ENCODE results near the gene GRIFIN. TPM values are rescaled to one million over a fixed set of nuclear protein-coding genes. Genes with fewer than 3 reads are reported as not detected.

GRIFIN gene
- total and polyA plus RNA-seq, 8 donors = not detected

DNA sequence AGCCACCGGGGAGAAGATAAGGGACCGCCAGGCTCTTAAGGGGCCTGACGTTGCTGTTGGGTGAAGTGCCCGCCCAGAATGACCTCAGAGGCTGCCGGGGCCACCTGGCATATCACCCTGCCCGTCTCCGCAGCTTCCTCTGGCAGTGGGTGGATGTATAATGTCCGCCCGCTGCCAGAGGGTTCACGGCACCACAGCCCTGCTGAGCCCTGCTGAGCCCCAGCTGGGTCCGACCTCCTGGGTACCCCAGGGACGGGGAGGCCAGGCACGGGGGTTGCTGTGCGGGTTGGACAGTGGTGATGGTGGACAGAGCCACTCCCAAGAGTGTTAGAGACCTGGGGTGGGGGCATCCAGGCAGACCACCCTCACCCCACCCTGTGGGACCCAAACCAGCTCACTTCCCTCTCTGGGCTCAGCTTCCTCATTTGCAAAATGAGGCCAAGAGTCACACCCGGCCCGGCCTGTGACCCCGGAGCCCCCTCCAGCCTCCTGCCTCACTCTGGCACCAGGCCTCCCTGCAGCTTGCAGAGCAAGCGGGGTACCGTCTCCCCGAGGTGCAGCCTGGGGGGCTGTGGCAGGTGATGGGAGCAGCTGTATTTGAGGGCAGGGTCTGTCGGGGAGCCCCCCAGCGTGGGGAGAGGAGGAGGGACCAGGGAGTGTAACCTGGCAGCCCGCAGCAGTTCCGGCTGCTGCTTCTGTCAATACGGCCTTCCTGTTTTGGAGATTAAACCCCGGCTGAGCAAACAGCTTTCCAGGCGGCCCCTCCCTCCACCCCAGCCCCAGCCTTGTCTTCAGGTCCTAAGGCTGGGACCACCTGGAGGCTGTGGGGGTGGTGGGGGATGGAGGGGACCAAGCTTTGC lies 34.9 kb upstream of the GRIFIN start:
- Histone ChIP-seq H3K4me3 (no peak overlapping the region), H3K27ac (peak overlapping the region in 2 of 4 donors; percentile 5 to 28), H3K9me3 (no peaks in the 10 kb centered on the region), H3K36me3 (no peaks in the 10 kb centered on the region), H3K27me3 (no peaks in the 10 kb centered on the region), H3K4me1 (peaks cover 4 to 13% (median 6%) of the 10 kb centered on the region in 3 donors)
- ATAC-seq (peak; percentile 65 to 77 (median 71)), FAIRE-seq (no peak), DNase-seq (peak in 1 of 6 donors; percentile 39)
- TF ChIP-seq, protein P1, sequence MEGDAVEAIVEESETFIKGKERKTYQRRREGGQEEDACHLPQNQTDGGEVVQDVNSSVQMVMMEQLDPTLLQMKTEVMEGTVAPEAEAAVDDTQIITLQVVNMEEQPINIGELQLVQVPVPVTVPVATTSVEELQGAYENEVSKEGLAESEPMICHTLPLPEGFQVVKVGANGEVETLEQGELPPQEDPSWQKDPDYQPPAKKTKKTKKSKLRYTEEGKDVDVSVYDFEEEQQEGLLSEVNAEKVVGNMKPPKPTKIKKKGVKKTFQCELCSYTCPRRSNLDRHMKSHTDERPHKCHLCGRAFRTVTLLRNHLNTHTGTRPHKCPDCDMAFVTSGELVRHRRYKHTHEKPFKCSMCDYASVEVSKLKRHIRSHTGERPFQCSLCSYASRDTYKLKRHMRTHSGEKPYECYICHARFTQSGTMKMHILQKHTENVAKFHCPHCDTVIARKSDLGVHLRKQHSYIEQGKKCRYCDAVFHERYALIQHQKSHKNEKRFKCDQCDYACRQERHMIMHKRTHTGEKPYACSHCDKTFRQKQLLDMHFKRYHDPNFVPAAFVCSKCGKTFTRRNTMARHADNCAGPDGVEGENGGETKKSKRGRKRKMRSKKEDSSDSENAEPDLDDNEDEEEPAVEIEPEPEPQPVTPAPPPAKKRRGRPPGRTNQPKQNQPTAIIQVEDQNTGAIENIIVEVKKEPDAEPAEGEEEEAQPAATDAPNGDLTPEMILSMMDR (IDR thresholded peaks at IDR 0.05) = no peak
- WGBS, 2 donors = 26 to 36% methylated on average over 26 to 27 of the region's 27 CpGs
- intact Hi-C loops (cut with DNase I) = no loop called here

- no peaks in the 10 kb centered on the region for H3K27me3 ChIP-seq
- peaks cover 4 to 13% (median 6%) of the 10 kb centered on the region in 3 donors for H3K4me1 ChIP-seq
- FAIRE-seq (no peak), DNase-seq (no peak), ATAC-seq (no peak)
- H3K36me3 ChIP-seq = no peaks in the 10 kb centered on the region
- TF ChIP-seq, protein P1 (IDR thresholded peaks at IDR 0.05) = no peak
- H3K9me3 ChIP-seq = no peaks in the 10 kb centered on the region
- no peak overlapping the region for H3K4me3 ChIP-seq
- WGBS, 2 donors = 87 to 92% methylated on average over 13 of the region's 13 CpGs
- intact Hi-C loops (cut with DNase I) = no loop called here
- H3K27ac ChIP-seq = no peak overlapping the region
These were observed 34.1 kb upstream of the GRIFIN start for GRCh38 chr7:2510130-2510776.

DNA sequence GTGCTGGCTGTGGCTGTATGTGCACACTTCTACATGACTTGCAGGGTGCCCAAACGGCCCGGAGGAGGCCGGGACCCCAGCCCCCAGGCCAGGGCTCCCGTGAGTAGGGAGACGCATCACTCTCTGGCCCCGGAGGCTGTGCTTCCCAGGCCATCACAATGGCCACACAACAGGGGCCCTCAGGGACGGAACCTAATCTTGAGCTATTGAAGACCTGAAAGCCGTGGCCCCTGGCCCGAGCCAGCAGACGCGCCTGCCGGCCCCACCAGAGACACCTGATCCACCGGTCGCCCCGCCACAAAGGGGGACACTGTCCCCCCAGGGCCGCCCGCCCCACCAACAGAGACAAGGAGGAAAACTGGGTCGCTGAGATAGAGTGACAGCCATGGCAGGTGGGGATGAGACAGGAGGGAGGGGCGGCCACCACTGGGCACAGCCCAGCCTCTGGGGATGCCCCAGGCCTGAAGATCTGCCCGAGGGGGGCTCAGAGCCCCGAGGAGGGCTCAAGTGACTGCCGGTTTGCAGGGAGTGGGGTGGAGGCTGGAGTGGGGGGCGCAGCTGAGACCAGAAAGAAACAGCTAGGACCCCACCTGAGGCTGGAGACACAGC lies 33.2 kb upstream of the GRIFIN start:
- Histone ChIP-seq H3K27ac (no peak overlapping the region), H3K4me1 (peaks cover 4 to 13% (median 6%) of the 10 kb centered on the region in 3 donors), H3K36me3 (no peaks in the 10 kb centered on the region), H3K27me3 (no peaks in the 10 kb centered on the region), H3K4me3 (no peak overlapping the region), H3K9me3 (no peaks in the 10 kb centered on the region)
- DNase-seq (peak in 1 of 6 donors; percentile 29), ATAC-seq (no peak), FAIRE-seq (no peak)
- WGBS, 2 donors = 73 to 82% methylated on average over 23 of the region's 23 CpGs
- TF ChIP-seq, protein P1 (IDR thresholded peaks at IDR 0.05) = no peak
- intact Hi-C loops (cut with DNase I) = no loop called here

- intact Hi-C loops (cut with DNase I) = no loop called here
- FAIRE-seq (no peak), ATAC-seq (peak in 2 of 4 donors; percentile 27 to 42), DNase-seq (peak in 1 of 6 donors; percentile 48)
- H3K9me3 ChIP-seq = no peaks in the 10 kb centered on the region
- H3K27me3 ChIP-seq = no peaks in the 10 kb centered on the region
- TF ChIP-seq, protein P1 (IDR thresholded peaks at IDR 0.05) = no peak
- WGBS, 2 donors = 67 to 77% methylated on average over 43 of the region's 43 CpGs
- no peaks in the 10 kb centered on the region for H3K36me3 ChIP-seq
- no peak overlapping the region for H3K4me3 ChIP-seq
- H3K27ac ChIP-seq = no peak overlapping the region
- peaks cover 4 to 13% (median 6%) of the 10 kb centered on the region in 3 donors for H3K4me1 ChIP-seq
These were observed 32.4 kb upstream of the GRIFIN start for GRCh38 chr7:2508327-2509215.
